K562 (cell line): Measurements from ENCODE around the gene ZFPM1. TPM values are rescaled to one million over a fixed set of nuclear protein-coding genes. Genes with fewer than 3 reads are reported as not detected.

Experiments
- ATAC-seq: fragments of 200-7000 bp; cut with Tn5 transposase; 3 replicates; pipeline ENCODE4 v1.9.1; 2020; ENCODE audit warnings: moderate library complexity
- BruUV-seq: library from RNA; stranded (reverse); fragments of 400-500 nt; replicated peaks from 2 replicates; lab custom pipeline; 2021; lab: Mats Ljungman, UMichigan
- CTCF ChIA-PET: fragments of 300-600 bp; formaldehyde crosslinking; extraction: SDS; loops from one replicate; lab custom pipeline; 2021; ENCODE audit warnings: low intra/inter-chr PET ratio; lab: Yijun Ruan, JAX
- POLR2A ChIA-PET: fragments of 300-600, 350-650 bp; sonication (Branson Sonifier 250); formaldehyde crosslinking; extraction: SDS; loops from one replicate; lab custom pipeline; 2021; ENCODE audit warnings: antibody characterized with exemption, inconsistent platforms; lab: Yijun Ruan, JAX
- DNase-seq, 4 experiments: peaks; one replicate each; pipeline versions ENCODE4 v3.0.0 to v3.0.0-alpha.2; 2011 to 2018; ENCODE audit warnings: low spot score in 3 of 4, mixed read lengths in 3 of 4; ENCODE audit errors: extremely low read depth in 1 of 4
- FAIRE-seq: peaks from 2 replicates; lab custom pipeline; 2011; peaks lifted over from hg19 to GRCh38; lab: Jason Lieb, UNC
- H2AFZ ChIP-seq: 2 replicates; pipeline ENCODE4 v1.6.0; 2011; ENCODE audit warnings: low read depth, low read length, control low read depth, inconsistent platforms
- H3K27ac ChIP-seq: fragments of 200-600 bp; 3 replicates; pipeline ENCODE4 v1.8.0; 2011; ENCODE audit warnings: low read depth, mild to moderate bottlenecking, control low read depth, inconsistent platforms, low read length, moderate library complexity, mixed read lengths; ENCODE audit errors: extremely low read depth
- H3K27me3 ChIP-seq, 2 experiments: fragments of 300-600 bp in 1 of 2; 2 replicates in 1 of 2; 3 replicates in 1 of 2; pipeline versions ENCODE4 v1.6.0 to v1.8.0; 2011; ENCODE audit warnings: inconsistent platforms in 2 of 2, low read length in 2 of 2, mild to moderate bottlenecking in 1 of 2, mixed read lengths in 1 of 2, moderate library complexity in 1 of 2; ENCODE audit not compliant: control insufficient read depth in 2 of 2, insufficient read depth in 2 of 2
- H3K36me3 ChIP-seq: fragments of 300-600 bp; 3 replicates; pipeline ENCODE4 v1.8.0; 2011; ENCODE audit warnings: mild to moderate bottlenecking, low read length, inconsistent platforms; ENCODE audit not compliant: control insufficient read depth, insufficient read depth
- H3K4me1 ChIP-seq, 2 experiments: fragments of 200-600 bp in 1 of 2; replicated peaks in 1 of 2; 2 replicates in 1 of 2; 3 replicates in 1 of 2; pipeline versions ENCODE4 v1.5.1 to v1.8.0; 2011; ENCODE audit warnings: inconsistent platforms in 2 of 2, low read length in 2 of 2, mild to moderate bottlenecking in 1 of 2, mixed read lengths in 1 of 2, moderate library complexity in 1 of 2; ENCODE audit not compliant: control insufficient read depth in 2 of 2, insufficient read depth in 2 of 2
- H3K4me2 ChIP-seq: 2 replicates; pipeline ENCODE4 v1.6.1; 2011; ENCODE audit warnings: low read length, control low read depth, inconsistent platforms, mixed read lengths; ENCODE audit not compliant: insufficient read depth
- H3K4me3 ChIP-seq: fragments of 200-600 bp; sonication (generic), shearing (Covaris generic); 2 replicates; pipeline ENCODE4 v1.5.1; 2016; ENCODE audit warnings: control low read depth, inconsistent platforms
- H3K79me2 ChIP-seq: fragments of 200-600 bp; 3 replicates; pipeline ENCODE4 v1.8.0; 2011; ENCODE audit warnings: low read length, inconsistent platforms; ENCODE audit not compliant: control insufficient read depth, insufficient read depth
- H3K9ac ChIP-seq, 2 experiments: 2 replicates each; pipeline versions ENCODE4 v1.6.0 to v1.6.1; 2011; ENCODE audit warnings: low read depth in 2 of 2, low read length in 2 of 2, control low read depth in 1 of 2, inconsistent platforms in 1 of 2, mild to moderate bottlenecking in 1 of 2, mixed read lengths in 1 of 2; ENCODE audit not compliant: insufficient read depth in 1 of 2
- H3K9me1 ChIP-seq: one replicate; pipeline ENCODE4 v1.6.0; 2011; ENCODE audit warnings: inconsistent platforms, mild to moderate bottlenecking, low read length, moderate library complexity; ENCODE audit not compliant: control insufficient read depth, insufficient read depth
- H3K9me3 ChIP-seq: replicated peaks from 2 replicates; pipeline ENCODE4 v1.5.1; 2011; ENCODE audit warnings: low read depth, low read length, inconsistent platforms; ENCODE audit not compliant: control insufficient read depth, insufficient read depth
- H4K20me1 ChIP-seq: replicated peaks from 2 replicates; pipeline ENCODE4 v1.6.1; 2011; ENCODE audit warnings: low read length, inconsistent platforms, mixed read lengths; ENCODE audit not compliant: control insufficient read depth, insufficient read depth
- E2F8 ChIP-seq: fragments of 450-650 bp; IDR thresholded peaks from 2 replicates; pipeline ENCODE4 v1.7.1; 2018; ENCODE audit warnings: mild to moderate bottlenecking, low read depth; ENCODE audit not compliant: partially characterized antibody
- EP300 ChIP-seq: IDR thresholded peaks from 2 replicates; pipeline ENCODE4 v1.6.1; 2012; ENCODE audit warnings: low read length, improper control_type of control experiment
- HSF4 ChIP-seq: fragments of 250-450 bp; sonication (Bioruptor Pico); IDR thresholded peaks from 2 replicates; pipeline ENCODE4 v2.1.2; 2022; ENCODE audit warnings: mild to moderate bottlenecking, moderate library complexity, borderline replicate concordance
- MAX ChIP-seq: sonication (generic); formaldehyde crosslinking; IDR thresholded peaks from 2 replicates; pipeline ENCODE4 v1.9.0; 2022; ENCODE audit warnings: mild to moderate bottlenecking, missing genetic modification reagents
- MEF2D ChIP-seq: conservative IDR thresholded peaks from 2 replicates; pipeline ENCODE4 v1.6.1; 2016; ENCODE audit warnings: low read depth, missing genetic modification characterization, missing compliant biosample characterization
- NONO ChIP-seq, 2 experiments: fragments of 200-400 bp in 1 of 2; fragments of 450-650 bp in 1 of 2; formaldehyde crosslinking in 1 of 2; IDR thresholded peaks; 2 replicates each; pipeline ENCODE4 v1.6.1; 2017; ENCODE audit warnings: low read depth in 2 of 2, mild to moderate bottlenecking in 2 of 2, moderate library complexity in 2 of 2, low read length in 1 of 2
- NR4A1 ChIP-seq, 2 experiments: fragments of 250-450 bp in 1 of 2; fragments of 450-650 bp in 1 of 2; sonication (Bioruptor Pico) in 1 of 2; IDR thresholded peaks; 2 replicates each; pipeline versions ENCODE4 v1.4.0 to v1.6.1; 2016 to 2020; ENCODE audit warnings: mild to moderate bottlenecking in 2 of 2, missing compliant biosample characterization in 1 of 2, missing genetic modification characterization in 1 of 2, moderate library complexity in 1 of 2
- POLR3G ChIP-seq: IDR thresholded peaks from 2 replicates; pipeline ENCODE4 v1.6.1; 2011; ENCODE audit not compliant: insufficient read length, insufficient replicate concordance; ENCODE audit errors: extremely low read depth
- ZMIZ1 ChIP-seq, 2 experiments: fragments of 150-350 bp in 1 of 2; IDR thresholded peaks; 2 replicates each; pipeline ENCODE4 v1.6.1; 2012 to 2016; ENCODE audit warnings: low read depth in 2 of 2, low read length in 2 of 2, mild to moderate bottlenecking in 1 of 2, moderate library complexity in 1 of 2
- ZNF785 ChIP-seq: fragments of 250-450 bp; sonication (Bioruptor Pico); IDR thresholded peaks from 2 replicates; pipeline ENCODE4 v1.4.0; 2020; ENCODE audit warnings: mild to moderate bottlenecking
- WGBS: fragments of 100-300 bp; shearing (Covaris generic); methylation state at CpG from one replicate; pipeline ENCODE4 v1.1.6; 2016; ENCODE audit warnings: low coverage, mixed read lengths; ENCODE audit not compliant: insufficient coverage; ENCODE audit errors: missing lambda C conversion rate; 5-methylcytosine and 5-hydroxymethylcytosine counted together
- in situ Hi-C: fragments of 300-500 bp; cut with MboI; formaldehyde crosslinking; loops from 4 replicates; pipeline ENCODE4 v1.15.0; 2018; ENCODE audit warnings: inconsistent platforms, mixed read lengths
- intact Hi-C: fragments of 100-400 bp; cut with micrococcal nuclease; formaldehyde crosslinking; loops from 2 replicates; pipeline ENCODE4 v1.14.2; 2022
- polyA plus RNA-seq, 8 experiments: library from polyadenylated mRNA; depleted of rRNA in 4 of 8; stranded (reverse) in 5 of 8; unstranded in 3 of 8; fragments of >200 nt; fragmentation: Nextera tagmentation in 2 of 8; fragmentation: Illumina TruSeq in 1 of 8; extraction: Ambion mirVana in 2 of 8; extraction: Trizol in 1 of 8; gene quantifications; 2 replicates each; pipeline versions ENCODE4 v1.2.1 to v1.2.3, GENCODE V29; 2011 to 2014; ENCODE audit warnings: inconsistent platforms in 1 of 8, missing spikeins in 1 of 8
- total RNA-seq, 7 experiments: library from RNA; depleted of rRNA in 6 of 7; stranded (reverse); fragments of >200 nt in 6 of 7; fragmentation: Illumina TruSeq in 2 of 7; extraction: Trizol in 2 of 7; gene quantifications; 2 replicates each; pipeline versions ENCODE4 v1.2.1 to v1.2.3, GENCODE V29; 2011 to 2021; ENCODE audit warnings: low replicate concordance in 1 of 7
- TF ChIP-seq, protein P1 (sequence below): fragments of 450-650 bp; formaldehyde crosslinking; IDR thresholded peaks from 2 replicates; pipeline ENCODE4 v1.4.0; 2020; ENCODE audit warnings: mild to moderate bottlenecking, moderate library complexity
- TF ChIP-seq, protein P2 (sequence below): sonication (generic); formaldehyde crosslinking; IDR thresholded peaks from 2 replicates; pipeline ENCODE4 v1.8.0; 2022; ENCODE audit warnings: missing genetic modification reagents, mild to moderate bottlenecking, moderate library complexity, borderline replicate concordance

The ZFPM1 gene
- total and polyA plus RNA-seq, 9 of the 15 experiments (the other 6 are each of a cell fraction or from before 2014, with no cell fraction given) = 0.03 to 35.9 (median 1.4) TPM

DNA sequence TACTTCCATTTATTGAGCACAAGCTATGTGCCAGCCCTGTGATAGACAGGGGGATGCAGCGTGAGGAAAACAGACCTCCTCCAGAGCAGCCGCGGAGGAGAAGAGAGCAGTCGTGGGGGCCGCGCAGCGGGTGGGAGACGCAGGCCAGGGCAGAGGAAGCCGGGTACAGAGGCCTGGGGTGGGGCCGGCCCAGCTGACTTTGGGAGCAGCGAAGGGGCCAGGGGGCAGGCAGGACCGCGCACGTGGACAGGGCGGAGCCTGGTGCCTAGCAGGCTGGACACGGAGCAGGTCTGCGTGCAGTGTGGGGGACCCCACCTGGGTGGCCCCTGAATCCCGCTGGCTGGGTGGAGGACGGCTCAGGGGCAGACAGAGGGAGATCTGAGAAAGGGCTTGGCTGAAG, 46.2 kb downstream of the ZFPM1 start:
- no peak for FAIRE-seq
- ChIA-PET POLR2A (interaction anchor here (0.9 kb wide), 1 partner anchor 22 kb away, joined by 4 read pairs; no protein-coding TSS in a partner anchor), CTCF (no interaction called here)
- 65% methylated on average over 5 of the region's 19 CpGs for WGBS
- in situ Hi-C loops = no loop called here
- no peak overlapping the region for H3K4me3 ChIP-seq
- intact Hi-C loops = no loop called here
- BruUV-seq = no TSS peak
- peaks cover 58% of the 10 kb centered on the region for H3K79me2 ChIP-seq
- DNase-seq = peak in 2 of 4 experiments; percentile 46 to 51
- H3K9me3 ChIP-seq = no peaks in the 10 kb centered on the region
- H3K9me1 ChIP-seq = no peaks in the 10 kb centered on the region
- peak overlapping the region; percentile 66 for H3K27ac ChIP-seq
- no peaks in the 10 kb centered on the region for H3K27me3 ChIP-seq
- H3K36me3 ChIP-seq = peaks cover 45% of the 10 kb centered on the region; the same call in 2 of the 3 replicates
- H2AFZ ChIP-seq = no peak overlapping the region
- ATAC-seq = no peak
- H3K4me2 ChIP-seq = peak overlapping the region; percentile 46
- peak overlapping the region; percentile 44 to 77; a peak in 3 of 4 replicates for H3K9ac ChIP-seq
- H4K20me1 ChIP-seq = peaks cover 4% of the 10 kb centered on the region; the same call in 1 of the 2 replicates
- H3K4me1 ChIP-seq = peaks cover 69 to 96% of the 10 kb centered on the region in 2 experiments
- peak; percentile 63 for TF ChIP-seq MAX
- no peak for TF ChIP-seq EP300
- TF ChIP-seq HSF4 = no peak
- TF ChIP-seq E2F8 = no peak
- TF ChIP-seq, protein P1, sequence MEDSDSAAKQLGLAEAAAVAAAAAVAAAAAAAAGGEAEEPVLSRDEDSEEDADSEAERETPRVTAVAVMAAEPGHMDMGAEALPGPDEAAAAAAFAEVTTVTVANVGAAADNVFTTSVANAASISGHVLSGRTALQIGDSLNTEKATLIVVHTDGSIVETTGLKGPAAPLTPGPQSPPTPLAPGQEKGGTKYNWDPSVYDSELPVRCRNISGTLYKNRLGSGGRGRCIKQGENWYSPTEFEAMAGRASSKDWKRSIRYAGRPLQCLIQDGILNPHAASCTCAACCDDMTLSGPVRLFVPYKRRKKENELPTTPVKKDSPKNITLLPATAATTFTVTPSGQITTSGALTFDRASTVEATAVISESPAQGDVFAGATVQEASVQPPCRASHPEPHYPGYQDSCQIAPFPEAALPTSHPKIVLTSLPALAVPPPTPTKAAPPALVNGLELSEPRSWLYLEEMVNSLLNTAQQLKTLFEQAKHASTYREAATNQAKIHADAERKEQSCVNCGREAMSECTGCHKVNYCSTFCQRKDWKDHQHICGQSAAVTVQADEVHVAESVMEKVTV (CRISPR knock-in tag) = no peak
- no peak for TF ChIP-seq MEF2D (tag)
- TF ChIP-seq ZMIZ1 (IDR thresholded peaks at IDR 0.05; ENCODE audit: low read depth in 2 of 2, low read length in 2 of 2) = no peak
- TF ChIP-seq, protein P2, sequence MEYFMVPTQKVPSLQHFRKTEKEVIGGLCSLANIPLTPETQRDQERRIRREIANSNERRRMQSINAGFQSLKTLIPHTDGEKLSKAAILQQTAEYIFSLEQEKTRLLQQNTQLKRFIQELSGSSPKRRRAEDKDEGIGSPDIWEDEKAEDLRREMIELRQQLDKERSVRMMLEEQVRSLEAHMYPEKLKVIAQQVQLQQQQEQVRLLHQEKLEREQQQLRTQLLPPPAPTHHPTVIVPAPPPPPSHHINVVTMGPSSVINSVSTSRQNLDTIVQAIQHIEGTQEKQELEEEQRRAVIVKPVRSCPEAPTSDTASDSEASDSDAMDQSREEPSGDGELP (CRISPR knock-in tag) = peak; percentile 87
- TF ChIP-seq POLR3G = no peak
- TF ChIP-seq ZNF785 (CRISPR knock-in tag) = no peak
- TF ChIP-seq NONO (IDR thresholded peaks at IDR 0.05; ENCODE audit: low read depth in 2 of 2, low read length in 1 of 2) = no peak
- no peak for TF ChIP-seq NR4A1 (CRISPR knock-in tag; IDR thresholded peaks at IDR 0.05)
- no peak for TF ChIP-seq NR4A1 (tag; IDR thresholded peaks at IDR 0.05)
